HG03565 (cell line): Measurements from ENCODE around the gene HAND2.

Source experiments
- ATAC-seq: cut with Tn5 transposase; IDR thresholded peaks from one replicate; pipeline ENCODE4 v1.9.1; 2021; ENCODE audit warnings: mild to moderate bottlenecking, moderate library complexity; ENCODE audit not compliant: unreplicated experiment

The HAND2 gene

DNA sequence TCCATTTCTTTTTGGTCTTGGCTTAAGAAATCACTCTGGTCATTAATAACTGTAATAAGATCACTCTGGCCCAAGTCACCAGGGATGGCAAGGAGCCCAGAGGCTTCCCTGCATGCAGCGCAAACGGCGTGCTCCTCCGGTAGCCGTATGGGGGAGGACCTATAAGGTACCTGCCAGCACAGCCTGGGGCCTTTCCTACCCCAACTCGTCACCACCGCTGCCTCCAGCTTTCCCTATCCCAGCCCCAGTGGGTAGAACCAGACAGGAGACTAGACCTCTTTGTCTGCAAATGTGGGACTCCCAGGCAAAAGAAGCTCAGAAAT lies 25.9 kb downstream of the HAND2 start:
- no peak for ATAC-seq

DNA sequence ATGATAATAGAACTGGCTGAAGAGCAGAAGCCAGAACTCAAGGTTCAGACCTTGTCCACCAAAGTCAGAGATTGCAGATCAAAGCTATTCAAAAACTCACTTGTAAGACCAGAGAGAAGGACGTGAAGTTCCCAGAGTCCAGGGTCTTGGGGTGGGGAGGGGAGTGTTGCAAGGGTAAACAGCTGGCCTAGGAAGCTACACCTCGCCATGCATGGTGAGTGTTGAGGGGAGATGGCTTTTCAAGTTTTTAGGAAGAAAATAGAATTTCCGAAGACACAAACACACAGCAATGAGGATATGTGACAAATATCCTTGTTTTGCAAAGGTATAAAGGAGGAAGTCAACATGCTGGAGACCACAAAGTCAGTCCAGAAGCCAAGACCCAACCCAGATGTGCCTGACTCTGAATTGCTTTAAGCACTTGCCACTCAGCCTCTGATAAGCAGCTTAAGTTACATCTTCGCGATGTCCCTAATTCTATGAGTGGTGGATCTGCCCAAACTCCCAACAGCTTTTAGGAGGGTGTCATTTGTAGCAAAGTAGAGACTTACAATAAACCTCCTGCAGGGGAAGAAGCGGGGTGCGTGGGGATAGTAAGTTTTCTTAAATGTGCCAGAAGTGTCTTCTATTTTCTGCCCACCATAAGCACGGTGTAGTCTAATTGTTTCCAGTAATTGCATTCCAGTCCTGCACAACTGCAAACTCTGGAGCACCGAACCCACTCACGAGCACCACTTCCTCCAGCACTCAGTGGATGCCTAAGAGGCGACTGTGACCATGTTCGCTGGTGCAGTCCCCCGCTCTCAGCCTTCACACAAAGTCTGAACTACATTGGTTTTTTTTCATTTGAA lies 26.5 kb downstream of the HAND2 start:
- ATAC-seq: no peak

DNA sequence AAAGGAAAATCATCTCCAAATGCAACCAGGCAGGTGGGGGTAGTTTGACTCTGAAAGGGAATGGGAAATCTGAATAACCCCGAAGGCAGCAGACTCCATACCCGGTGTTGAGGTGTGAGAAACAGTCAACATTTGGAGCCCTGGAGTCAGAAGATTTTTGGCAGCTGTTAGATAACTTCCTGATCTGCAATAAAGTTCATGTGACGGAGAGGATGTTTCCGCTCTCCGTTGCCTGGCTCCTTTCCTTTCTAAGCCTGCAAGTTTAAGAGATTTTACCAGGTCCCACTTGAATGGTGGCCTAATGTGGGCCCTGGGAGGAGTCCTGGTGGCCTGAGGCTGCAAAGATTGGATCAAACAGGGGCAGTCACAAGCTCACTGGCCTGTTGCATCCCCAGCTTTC lies 27.7 kb downstream of the HAND2 start:
- ATAC-seq: no peak

GRCh38 chr4:173501592-173502150 lies 28.4 kb downstream of the HAND2 start:
- no peak for ATAC-seq

DNA sequence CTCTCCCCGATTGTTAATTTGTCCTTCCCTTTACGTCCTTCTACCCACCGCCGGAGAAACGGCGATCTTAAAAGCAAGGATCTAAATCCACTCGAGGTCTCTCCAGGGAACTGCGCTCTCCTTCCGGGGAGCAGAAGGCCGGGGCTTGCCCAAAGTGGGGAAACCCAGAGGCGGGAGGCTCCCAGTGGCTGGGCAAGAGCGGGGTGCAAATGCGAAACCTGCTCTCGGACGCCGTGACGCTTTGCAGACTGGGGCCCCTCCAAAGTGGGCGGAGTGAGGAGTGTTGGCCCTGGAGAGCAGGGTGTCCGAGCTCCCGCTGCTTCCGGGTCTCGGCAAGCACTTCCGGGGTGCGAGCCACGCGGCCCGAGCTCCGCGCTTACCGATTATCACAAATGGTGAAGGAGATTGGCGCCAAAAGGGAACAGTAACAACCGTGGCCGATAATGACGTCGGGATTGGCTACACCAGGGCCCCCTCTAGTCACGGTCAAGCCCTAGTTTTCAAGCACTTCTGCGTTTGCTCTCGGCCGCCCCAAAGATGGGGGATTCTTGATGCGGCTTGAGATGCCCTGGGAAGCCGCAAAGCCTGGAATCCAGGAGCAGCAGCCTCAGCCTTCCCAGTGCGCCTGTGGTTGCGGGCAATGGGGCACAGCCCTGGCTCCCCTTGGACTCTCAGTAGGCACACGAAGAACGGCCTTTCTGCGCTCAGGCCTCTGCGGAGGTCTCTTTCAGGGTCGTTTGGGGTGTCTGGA lies 29.0 kb downstream of the HAND2 start:
- no peak for ATAC-seq

DNA sequence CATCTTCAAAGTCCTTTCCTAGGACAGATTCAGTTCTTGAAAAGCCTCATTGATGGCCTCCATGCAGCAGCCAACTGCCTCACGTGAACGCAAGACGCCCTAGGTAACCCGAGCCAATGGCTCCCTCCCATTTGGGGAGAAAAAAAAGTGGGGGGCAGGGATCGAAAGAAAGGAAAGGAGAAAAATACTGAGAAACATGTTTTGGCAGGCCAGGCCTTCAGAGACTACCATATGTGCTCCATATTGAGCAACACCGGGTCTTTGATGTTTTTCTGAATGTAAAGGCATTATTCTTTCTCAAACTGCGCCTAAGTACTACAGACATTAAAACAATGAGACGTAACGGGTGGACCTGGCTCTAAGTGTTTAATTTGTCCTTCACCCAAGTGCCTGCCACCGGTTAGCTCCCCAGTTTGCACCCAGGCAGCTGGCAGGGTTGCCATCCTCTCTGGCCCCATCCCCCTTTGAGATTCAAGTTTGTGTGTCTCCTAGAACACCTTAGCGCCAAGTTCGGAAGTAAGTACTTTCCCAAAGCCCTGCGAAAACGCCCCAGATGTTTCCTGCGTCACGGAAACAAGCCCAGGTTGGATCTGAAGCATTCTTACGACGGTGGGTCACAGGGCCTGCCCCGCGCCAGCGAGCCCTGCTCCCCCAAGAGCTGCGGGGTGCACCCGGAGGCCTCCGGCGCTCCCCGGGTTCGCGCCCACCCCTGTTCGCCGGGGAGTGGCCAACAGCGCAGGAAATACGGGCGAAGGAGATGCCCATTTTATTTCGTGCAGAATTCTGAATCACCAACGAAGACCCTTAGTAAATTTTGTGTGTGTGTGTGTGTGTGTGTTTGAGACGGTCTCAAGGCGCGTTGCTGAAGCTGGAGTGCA lies 30.1 kb downstream of the HAND2 start:
- no peak for ATAC-seq

GRCh38 chr4:173498771-173499170 lies 31.3 kb downstream of the HAND2 start:
- ATAC-seq: no peak

DNA sequence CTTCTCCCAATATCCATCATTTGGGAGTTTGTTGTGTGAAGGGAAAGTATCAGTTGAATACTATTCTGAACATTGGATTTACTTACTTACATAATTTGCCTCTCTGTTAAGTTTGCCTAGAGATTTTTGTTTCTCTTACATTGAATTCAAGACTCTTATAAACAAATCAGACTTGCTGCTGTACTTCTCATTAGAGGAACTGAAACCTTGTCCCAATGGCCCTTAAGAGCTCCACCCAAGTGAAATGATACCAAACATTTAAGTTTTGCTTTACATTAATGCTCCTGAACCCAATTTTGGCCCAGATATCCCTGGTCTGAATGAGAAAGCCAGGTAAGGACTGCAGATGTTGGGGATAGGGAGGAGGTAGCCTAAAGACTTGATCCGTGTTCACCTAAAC lies 32.0 kb downstream of the HAND2 start:
- peak; percentile 55 for ATAC-seq

GRCh38 chr4:173494013-173494970 lies 35.7 kb downstream of the HAND2 start:
- ATAC-seq: peak; percentile 94

DNA sequence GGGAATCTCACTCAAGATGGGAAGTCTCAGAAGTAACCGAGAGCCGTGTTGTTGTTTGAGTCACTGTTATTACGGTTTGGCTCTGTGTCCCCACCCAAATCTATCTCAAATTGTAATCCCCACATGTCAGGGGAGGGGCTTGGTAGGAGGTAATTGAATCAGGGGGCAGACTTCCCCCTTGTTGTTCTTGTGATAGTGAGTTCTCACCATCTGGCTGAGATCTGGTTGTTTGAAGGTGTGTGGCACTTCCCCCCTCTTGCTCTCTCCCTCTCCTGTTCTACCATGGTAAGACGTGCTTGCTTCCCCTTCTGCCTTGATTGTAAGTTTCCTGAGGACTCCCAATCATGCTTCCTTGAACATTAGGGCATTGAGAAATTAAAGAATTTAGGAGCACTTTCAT lies 37.0 kb downstream of the HAND2 start:
- ATAC-seq: no peak

GRCh38 chr4:173492315-173492714 lies 37.7 kb downstream of the HAND2 start:
- no peak for ATAC-seq

DNA sequence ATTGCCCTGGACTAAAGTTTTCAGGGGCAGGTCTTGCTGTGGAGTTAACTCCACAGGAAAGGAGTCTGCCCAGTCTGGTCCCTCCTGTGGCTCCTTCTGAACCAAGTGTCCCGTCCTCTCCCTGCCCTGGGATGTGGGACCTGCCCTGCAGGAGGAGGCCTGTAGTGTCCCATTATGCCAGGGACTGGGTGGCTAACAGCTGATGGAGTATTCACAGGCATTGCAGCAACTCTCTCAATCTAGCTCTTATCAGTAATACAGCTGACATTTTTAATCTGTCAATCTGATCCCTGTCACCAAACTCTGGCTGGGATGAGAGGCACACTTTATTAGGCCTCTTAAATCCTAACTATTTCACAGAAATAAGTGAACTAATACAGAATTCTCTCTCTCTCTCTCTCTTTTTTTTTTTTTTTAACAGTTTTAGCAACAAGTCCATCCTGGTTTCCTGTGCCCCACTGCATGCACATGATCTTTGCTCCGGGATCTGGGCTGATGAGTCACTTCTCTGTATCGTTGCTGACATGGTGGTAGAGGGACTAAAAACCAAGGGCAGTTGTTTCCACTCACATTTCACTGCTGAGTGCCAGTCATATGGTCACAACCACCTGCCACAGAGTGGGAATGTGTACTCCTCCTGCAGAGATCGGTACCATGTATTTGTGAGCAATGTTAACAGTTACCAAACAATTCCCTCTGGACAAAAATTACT lies 39.1 kb downstream of the HAND2 start:
- no peak for ATAC-seq

GRCh38 chr4:173490256-173490655 lies 39.8 kb downstream of the HAND2 start:
- no peak for ATAC-seq

GRCh38 chr4:173489514-173489913 lies 40.5 kb downstream of the HAND2 start:
- no peak for ATAC-seq

- ATAC-seq: no peak
Measured at GRCh38 chr4:173488656-173489055, 41.4 kb downstream of the HAND2 start.

- ATAC-seq: no peak
Measured at GRCh38 chr4:173488074-173488473, 42.0 kb downstream of the HAND2 start.

- ATAC-seq: no peak
Measured at GRCh38 chr4:173486714-173487392, 43.2 kb downstream of the HAND2 start.

- no peak for ATAC-seq
Measured at GRCh38 chr4:173485164-173485563, 44.9 kb downstream of the HAND2 start.
